Esophagus muscularis mucosa (tissue), 3 donors: Measurements from ENCODE around the gene PPP1R3D.

ENCODE experiments used
- POLR2A ChIP-seq: fragments of 450-650 bp; IDR thresholded peaks from one replicate; pipeline ENCODE4 v1.6.1; 2017; ENCODE audit warnings: antibody characterized with exemption, moderate library complexity, mild to moderate bottlenecking, low read depth
- TF ChIP-seq, protein P1 (sequence below), 3 experiments: fragments of 200-600 bp in 2 of 3; fragments of 450-650 bp in 1 of 3; sonication (generic) in 2 of 3; IDR thresholded peaks; one replicate each; pipeline ENCODE4 v1.5.1; 2017 to 2019; ENCODE audit warnings: antibody characterized with exemption in 3 of 3, mild to moderate bottlenecking in 2 of 3, moderate library complexity in 1 of 3

DNA sequence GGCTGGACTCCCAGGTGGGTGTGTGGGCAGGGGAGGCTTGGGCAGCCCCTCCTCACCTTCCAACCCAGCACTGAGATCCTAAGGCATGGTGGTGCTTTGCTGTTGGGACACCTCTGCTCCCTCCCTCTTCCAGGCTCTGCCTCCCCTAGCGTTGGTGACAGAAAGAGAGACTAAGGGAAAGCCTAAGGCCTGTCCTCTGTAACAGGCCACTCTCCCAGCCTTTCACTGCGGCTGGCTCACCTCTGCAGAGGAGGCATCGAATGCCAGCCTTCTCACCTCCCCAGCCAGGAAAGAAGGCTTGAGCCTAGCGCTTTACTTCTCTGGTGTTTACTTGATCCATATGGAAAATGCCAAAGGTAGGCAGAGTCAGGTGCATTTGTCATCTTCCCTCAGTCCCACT is 14.6 kb upstream of the PPP1R3D start:
- TF ChIP-seq POLR2A: no peak
- TF ChIP-seq, protein P1, sequence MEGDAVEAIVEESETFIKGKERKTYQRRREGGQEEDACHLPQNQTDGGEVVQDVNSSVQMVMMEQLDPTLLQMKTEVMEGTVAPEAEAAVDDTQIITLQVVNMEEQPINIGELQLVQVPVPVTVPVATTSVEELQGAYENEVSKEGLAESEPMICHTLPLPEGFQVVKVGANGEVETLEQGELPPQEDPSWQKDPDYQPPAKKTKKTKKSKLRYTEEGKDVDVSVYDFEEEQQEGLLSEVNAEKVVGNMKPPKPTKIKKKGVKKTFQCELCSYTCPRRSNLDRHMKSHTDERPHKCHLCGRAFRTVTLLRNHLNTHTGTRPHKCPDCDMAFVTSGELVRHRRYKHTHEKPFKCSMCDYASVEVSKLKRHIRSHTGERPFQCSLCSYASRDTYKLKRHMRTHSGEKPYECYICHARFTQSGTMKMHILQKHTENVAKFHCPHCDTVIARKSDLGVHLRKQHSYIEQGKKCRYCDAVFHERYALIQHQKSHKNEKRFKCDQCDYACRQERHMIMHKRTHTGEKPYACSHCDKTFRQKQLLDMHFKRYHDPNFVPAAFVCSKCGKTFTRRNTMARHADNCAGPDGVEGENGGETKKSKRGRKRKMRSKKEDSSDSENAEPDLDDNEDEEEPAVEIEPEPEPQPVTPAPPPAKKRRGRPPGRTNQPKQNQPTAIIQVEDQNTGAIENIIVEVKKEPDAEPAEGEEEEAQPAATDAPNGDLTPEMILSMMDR (IDR thresholded peaks at IDR 0.05): no peak
